Stimulated activated CD8-positive, alpha-beta memory T cell treated with anti-CD3 and anti-CD28 coated beads, Interleukin-4, amount 100 ng/mL, for 24 hours (primary cell): ENCODE results near the gene PTPRD.

Experiments
- DNase-seq: peaks from one replicate; pipeline ENCODE4 v3.0.0-alpha.2; 2020; ENCODE audit warnings: low read depth

The PTPRD gene

DNA sequence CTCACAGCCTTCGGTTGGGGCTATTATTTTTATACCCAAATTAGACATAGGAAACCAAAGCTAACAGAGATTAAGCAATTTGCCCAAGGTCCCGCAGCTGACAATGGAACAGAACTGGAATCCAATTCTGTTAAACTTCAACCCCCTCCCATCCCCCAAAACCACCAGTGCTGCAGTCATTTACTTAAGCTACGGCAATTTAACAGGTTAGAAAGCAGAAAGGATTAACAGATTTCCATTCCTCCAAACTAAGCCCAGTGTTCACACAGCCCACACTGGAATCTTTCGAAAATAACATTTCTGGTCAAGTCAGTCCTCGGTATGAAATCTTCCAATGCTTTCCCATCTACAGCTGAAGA lies 1790.2 kb downstream of the PTPRD start:
- no peak for DNase-seq

DNA sequence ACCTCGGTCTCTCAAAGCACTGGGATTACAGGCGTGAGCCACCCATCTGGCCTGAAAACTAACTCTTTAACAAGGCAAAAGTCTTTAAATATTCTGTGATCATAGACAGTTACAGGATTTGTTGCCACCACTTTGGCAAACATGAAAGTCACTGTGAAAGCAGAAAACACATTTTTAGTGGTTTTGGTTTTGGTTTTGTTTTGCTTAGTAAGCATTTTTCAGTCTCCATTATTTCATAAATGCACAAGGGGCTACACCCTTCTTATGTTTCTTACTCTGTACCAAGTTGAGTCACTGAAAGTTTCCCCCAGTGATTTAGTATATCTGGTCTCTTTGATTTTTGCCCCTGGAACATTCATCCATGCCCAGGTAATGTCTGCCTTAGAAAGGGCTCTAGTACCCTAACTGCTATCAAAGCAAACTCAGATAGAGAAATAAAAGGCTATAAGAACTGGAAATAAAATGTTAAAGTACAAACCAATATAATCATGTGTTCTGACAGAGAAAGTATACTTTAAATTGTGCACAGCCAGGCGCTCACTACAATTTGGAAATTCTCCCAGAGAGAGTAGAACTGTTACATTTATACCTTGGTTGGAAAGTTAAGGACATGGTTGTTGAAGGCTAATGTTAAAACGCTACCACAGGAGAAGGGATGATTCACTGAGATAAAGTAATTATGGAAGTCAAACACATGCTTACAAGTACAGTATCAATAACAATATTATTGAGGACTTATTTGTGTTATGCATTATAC lies 1790.7 kb downstream of the PTPRD start:
- DNase-seq = no peak

DNA sequence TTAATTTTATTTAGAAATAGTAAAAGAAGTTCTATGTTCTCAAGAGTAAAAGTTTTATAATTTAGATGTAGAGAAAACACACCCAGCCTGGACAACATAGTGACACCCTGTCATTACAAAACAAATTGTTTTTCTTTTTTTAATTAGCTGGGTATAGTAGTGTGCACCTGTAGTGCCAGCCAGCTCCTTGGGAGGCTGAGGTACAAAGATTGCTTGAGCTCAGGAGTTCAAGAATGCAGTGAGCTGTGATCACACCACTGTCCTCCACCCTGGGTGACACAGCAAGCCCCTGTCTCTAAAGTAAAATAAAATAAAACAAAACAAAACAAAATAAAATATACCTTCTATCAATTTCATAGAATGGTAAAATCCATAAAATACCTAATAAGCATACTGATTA lies 1795.5 kb downstream of the PTPRD start:
- DNase-seq = no peak

DNA sequence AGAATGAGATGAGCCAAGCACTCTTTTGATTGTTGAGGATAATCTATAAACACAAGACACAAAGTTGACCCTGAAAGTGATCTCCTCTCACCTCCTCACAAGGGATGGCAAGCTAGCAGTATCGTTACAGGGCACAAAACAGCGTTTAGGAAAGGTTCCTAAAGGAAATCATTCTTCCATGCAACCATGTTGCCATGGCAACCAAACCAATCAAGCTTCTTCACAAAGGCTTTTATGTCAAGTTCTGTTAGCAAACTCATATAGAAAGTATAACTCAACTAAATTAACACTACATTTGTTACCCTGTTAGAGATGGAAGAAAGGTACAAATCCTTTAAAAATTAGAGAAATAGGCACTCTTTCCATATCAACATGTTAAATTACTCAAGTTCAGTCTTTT lies 1796.4 kb downstream of the PTPRD start:
- DNase-seq = no peak

DNA sequence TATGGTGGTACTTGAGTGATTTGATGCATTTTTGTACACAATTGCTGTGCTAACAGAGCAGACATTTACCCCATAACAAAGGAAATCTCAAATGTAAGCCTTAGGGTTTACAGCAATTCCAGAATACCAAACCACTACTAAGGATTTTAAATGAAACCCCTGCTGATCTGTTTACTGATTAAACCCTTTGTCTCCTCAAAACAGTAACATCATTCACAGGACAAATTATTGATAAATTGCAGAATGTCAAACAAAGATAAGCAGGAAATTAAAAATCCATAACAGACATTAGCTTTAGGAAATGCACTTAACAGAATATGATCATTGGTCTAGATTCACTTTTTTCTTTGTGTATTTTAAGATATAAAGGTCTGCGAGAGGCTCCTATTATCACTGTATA lies 1796.9 kb downstream of the PTPRD start:
- no peak for DNase-seq

DNA sequence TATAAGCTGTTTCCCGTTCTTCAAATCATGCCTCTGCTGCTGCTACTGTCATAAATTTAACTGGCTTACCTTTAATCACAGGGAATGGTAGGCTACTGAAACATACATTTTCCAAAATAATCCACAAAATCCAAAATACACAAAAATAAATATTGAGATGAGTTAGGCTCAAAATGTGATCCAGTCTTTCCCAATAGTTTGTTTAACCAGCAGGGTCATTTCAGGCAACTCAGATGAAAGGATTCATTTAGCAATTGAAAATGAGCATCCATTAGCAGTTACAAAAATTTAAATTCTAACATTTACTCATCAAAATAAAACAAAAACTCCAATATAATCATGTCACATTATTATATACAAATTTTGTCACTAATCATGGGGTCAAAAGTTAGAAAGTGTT lies 1797.6 kb downstream of the PTPRD start:
- DNase-seq = no peak

DNA sequence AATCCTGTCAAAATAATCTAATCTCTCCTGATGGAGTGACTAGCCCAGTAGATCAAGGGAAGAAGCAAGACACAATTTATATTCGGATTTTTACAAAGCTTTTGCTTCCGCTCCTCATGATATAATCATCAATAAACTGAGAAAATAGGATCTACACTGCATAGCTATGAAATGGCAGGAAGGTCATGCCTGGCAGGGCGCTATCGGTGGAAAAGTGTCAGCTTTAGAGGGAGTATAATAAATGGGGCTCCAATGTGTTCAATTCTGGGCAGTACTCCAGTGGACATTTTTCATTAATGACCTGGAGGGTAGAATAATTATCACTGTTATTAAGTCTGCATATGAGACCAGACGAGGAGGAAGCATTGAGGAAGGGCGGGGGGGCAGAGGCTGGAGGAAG lies 1799.9 kb downstream of the PTPRD start:
- DNase-seq = no peak

DNA sequence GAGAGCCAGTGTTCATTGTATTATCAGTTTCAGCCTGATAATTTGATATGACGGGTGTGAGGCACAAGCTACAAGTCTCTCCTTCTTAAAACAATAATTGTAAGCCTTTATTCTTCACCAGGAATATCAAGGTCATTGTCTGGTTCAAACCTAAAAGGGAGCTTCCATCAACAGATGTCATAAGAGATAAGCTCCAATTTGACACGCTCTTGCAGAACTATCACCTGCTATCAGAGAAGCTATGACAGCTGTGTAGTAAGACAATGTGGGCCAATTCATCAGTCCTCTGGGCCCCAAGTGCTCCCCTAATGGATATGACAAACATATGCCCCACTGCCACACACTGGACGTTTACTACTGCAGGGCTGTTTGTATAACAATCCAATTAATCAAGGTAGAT lies 1803.1 kb downstream of the PTPRD start:
- no peak for DNase-seq

DNA sequence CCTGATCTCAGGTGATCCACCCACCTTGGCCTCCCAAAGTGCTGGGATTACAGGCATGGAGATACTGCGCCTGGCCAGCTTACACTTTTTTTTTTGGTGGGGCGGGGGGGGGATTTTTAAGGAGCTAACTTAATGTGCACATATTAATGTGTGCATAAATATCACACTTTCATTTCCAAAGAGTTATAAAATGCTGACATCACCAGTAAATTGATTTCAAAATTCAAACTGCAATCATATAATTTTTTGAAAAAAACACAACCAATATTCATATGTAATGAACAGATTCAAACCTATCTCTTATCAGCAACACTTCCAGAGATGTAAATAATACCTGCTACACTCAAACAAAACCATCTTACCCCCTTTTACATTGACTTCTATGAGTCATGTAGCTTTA lies 1806.7 kb downstream of the PTPRD start:
- DNase-seq = no peak

DNA sequence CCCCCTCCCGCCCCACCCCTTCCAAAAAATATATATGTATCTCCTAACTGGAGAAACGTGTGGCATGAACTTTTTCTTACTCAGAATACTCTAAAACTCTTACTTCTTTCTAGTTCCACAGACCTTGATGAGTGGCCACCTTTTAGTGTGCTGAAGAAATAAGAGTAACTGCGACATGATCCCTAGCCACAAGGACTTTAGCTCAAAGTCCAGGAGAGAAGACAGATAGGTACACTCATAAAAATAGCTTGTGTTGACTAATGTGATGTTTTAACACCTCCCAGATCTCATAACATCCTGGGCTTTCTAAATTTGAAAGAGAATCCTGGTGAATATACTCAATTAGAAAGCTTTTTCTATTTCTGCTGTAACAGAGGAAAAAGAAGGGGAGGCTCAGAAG lies 1808.2 kb downstream of the PTPRD start:
- DNase-seq = no peak

DNA sequence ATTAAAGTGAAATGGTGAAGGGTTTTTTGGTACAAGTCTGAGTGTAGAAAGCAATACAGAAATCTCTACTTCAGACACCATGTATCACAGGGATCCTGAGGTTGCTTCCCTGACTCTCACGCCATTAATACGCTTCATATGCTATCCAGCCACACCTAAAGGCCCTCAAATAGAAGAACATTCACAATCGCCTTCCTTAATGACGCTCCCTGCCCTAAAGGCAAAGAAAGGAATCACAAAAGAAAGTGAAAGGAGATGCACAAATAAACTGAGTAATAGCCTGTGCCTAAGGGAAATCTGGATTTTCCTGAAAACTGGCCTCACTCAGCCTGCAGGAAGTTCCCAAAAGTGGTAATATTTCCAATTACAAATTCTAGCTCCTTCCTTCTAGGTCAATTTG lies 1810.6 kb downstream of the PTPRD start:
- DNase-seq = no peak

DNA sequence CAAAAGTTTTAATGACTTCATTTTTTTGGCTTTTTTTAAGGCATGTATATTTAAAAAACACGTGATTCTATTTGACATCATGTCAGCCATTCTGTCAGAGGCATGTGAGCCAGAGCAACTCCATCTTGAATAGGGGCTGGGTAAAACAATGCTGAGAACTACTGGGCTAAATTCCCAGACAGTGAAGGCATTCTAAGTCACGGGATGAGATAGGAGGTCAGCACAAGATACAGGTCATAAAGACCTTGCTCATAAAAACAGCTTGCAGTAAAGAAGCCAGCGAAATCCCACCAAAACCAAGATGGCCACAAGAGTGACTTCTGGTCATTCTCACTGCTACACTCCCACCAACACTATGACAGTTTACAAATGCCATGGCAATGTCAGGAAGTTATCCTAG lies 1812.6 kb downstream of the PTPRD start:
- DNase-seq = no peak

DNA sequence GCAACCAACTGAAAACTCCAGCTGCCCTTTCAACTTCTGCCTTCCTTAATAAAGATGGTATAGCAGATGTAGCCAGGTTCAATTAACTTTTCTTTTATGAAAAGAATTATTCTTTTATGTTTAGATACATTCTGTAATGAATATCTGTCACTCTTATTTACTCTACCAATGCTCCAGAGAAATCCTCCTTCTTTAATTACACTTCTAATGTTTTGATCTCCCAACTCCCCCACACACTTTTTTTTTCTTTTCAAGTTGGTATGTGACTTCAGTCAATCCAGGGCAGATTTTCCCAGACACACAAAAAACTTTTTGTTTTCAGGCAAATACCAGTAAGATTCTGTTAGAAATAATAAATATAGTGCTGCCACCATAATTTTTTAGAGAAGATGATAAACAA lies 1813.2 kb downstream of the PTPRD start:
- DNase-seq = no peak

DNA sequence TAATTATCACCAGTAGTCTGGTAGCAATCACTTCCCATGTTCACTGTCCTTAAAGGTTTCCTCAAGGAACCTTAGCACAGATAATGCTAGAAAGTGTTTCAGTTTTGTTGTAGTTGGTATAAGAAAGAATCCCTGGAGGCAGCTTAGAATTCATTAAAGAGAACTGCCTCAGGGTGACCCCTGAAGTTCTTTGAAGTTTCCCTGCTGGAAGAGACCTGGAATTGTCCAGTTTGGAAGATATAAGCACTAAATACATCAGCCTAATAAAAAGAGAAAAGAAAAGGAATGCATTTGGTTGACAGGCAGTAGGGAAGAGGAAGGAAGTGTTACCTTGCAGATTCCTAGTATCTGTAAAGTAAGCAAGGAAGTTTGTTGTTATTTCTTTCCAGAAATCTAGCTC lies 1813.6 kb downstream of the PTPRD start:
- no peak for DNase-seq

DNA sequence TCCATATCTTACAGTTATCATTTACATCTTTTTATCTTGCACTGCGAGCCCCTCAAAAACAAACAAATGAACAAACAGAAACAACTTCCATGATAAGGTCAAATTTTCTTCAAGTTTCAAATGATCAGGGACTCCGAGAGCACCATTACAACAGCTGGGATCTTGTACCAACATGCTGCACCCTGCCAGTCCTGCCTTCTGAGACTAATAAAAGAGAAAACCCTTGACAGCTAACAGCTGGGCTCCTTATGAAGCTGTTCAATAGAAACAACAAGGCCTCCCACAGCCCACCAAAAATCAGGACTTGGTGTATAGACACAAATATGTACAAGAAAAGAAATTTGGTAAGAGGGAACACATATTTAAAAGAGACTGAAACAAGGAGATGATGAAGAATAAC lies 1828.0 kb downstream of the PTPRD start:
- DNase-seq = no peak

DNA sequence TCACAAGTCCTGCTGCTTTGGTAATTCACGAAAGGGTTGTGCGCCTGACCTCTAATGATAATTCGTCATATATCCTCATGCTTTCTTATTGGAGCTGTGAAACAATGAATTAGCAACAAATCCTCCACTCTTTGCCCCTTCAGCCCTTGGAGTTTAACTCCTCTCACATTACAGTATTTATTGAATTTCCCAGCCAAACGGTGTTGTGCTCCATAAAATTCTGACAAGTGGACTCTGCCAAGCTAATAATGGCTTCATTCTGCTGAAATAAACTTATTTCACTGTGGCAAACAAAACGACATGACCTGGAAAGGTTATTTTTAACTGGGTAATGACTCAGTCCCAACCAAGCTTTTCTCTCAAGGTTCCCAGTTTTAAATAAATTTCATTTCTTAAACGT lies 1828.9 kb downstream of the PTPRD start:
- DNase-seq = no peak

DNA sequence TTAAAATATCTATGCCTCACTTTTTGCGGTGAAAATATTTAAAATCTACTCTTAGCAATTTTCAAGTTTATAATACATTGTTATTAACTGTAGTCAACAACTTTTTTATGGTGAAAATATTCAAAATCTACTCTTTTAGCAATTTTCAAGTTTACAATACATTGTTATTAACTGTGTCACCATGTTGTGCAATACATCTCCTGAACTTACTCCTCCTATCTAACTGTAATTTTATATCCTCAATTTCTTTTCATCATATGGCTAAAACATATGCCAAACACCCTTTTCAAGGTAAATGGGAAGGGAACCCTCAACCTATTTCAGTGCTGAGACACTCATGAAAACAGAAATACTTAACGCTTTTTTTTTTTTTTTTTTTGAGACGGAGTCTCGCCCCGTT lies 1830.6 kb downstream of the PTPRD start:
- DNase-seq = no peak

DNA sequence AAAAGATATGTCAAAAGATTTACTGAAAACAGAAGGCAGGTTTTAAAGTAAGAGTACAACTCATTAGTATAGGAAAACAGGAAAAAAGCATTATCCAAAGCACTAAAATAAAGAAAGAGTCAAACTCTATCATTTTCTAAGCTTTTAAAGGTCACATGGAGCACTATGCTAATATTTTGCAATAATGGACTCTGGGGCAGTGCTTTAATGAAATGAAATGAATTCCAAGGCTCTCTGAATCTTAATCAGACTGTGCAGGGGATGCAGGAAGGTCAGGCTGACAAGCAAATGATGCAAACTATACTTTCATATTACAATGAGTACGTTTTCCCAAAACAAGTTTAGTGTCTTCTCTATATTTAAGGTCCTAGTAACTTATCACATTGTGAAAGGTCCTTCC lies 1831.3 kb downstream of the PTPRD start:
- DNase-seq = no peak

DNA sequence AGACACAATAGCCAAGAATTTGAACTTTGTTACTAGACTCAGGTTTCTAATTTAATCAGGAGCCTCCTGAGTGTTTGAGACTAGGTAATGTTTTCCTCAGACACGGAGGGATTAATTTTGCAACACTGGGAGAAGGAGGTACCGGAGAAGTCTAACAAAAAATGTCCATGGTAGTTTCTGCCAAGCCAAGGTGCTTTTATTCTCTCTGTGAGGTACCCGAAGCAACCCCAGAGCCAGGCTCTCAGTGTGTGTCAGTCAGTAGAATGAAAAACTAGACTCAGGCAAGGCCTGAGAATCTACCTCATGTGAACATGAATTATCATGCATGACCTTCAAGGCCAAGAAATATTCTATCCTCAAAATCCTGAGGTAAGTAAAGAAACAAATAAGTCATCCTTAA lies 1832.4 kb downstream of the PTPRD start:
- no peak for DNase-seq

DNA sequence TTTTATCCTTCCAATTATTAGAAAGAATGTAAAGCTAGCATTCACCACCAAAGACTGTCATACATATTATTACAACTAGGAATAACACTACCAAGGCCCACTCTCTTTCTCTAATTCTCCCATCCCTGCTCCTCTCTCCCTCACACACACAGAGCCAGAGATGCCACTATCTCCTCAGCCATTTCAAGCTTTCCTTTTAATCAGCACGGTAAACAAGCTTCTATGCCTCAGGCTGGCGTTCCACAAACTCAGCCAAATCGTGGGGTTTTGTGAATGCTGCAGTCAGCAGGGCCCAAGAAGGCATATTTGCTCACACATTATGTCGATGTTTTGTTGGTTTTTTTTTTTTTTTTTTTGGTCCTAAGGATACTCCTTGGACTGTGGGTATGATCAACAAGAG lies 1833.3 kb downstream of the PTPRD start:
- DNase-seq = no peak

DNA sequence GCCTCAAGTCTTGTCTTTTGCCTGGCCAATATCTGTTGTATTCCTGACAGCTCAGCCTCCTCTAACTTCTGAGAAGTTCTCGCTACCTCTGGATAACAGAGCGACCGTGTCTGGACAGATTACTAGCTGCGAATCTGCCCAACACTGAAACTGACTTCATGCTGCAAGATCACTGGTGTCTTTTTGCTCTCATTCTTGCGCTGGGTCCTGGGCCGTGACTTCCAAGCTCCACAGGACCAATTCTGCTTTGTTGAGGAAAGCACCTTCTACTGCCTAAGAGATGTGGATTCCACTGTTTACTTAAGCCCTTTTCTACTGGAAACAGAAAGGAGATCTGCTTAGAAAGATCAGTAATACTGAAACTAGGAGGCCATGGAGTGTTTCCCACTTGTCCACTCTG lies 1834.4 kb downstream of the PTPRD start:
- DNase-seq = no peak

DNA sequence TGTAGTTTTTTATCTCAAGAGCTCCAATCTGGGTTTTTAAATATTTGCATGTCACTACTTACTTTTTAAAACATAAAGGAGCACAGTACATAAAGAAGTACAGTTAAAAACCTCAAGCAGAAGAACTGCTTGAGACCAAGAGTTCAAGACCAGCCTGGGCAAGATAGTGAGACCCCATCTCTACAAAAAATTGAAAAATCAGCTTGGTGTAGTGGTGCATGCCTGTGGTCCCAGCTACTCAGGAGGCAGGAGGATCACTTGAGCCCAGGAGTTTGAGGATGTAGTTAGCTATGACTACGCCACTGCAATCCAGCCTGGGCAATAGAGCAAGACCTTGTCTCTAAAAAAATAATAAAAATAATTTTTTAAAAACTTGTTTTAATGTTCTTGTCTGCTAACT lies 1840.5 kb downstream of the PTPRD start:
- no peak for DNase-seq

DNA sequence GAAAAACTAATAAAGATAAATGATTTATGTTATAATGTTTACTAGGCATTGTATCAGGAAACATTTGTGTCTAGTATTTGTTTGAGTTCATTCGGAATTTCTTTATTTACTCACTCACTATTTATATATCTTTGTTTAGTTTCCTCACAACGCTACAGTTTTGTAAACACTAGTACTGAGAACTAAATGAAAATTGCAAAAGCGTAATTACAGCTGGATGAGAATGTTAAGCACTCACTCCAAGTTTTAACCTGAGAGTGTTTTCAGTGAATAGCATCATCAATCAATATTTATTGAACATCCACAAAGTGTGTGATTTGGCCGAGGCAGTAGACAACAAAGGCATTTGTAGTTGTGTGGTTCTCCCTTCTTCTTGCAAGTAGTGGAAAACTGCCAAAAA lies 1843.6 kb downstream of the PTPRD start:
- DNase-seq = no peak

DNA sequence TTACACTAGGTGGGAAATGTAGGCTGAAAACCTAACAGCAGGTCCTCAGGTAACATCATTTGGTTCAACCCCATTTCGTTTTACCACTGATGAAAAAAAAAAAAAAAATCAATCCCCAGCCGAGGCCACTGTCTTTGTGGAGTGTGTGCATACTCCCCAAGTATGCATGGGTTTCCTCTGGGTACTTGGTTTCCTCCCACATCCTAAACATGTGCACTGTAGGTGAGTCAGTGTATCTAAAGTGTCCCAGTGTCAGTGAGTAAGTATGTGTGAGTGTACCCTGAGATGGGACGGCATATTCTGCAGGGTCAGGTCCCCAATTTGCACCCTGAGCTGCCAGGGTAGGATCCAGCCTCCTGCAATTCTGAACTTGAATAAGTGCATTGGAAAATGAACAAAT lies 1846.7 kb downstream of the PTPRD start:
- DNase-seq = no peak

DNA sequence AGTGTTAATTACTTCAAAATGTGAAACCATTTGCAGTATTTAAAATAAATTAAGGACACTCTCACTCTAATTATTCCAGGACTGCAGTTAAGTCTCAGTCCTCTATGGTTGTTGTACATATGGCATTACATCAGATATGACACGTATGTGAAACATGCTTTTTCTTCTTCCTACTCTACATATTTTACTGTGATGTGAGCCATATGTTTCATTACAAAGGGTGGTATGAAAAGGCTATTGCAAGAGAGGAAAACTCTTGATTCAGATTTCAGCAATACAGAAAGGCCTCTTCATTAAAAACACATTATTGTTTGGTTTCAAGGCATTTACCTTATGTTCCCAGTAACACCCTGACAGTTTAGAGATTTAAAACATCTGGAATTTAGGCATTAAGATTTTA lies 1848.8 kb downstream of the PTPRD start:
- no peak for DNase-seq
